Measurements from ENCODE around the gene NAPSA. TPM values are rescaled to one million over a fixed set of nuclear protein-coding genes. Genes with fewer than 3 reads are reported as not detected.

The NAPSA gene
- total and polyA plus RNA-seq, 9 of the 15 experiments (the other 6 are each of a cell fraction or from before 2014, with no cell fraction given): 0.25 to 1.9 (median 0.69) TPM

DNA sequence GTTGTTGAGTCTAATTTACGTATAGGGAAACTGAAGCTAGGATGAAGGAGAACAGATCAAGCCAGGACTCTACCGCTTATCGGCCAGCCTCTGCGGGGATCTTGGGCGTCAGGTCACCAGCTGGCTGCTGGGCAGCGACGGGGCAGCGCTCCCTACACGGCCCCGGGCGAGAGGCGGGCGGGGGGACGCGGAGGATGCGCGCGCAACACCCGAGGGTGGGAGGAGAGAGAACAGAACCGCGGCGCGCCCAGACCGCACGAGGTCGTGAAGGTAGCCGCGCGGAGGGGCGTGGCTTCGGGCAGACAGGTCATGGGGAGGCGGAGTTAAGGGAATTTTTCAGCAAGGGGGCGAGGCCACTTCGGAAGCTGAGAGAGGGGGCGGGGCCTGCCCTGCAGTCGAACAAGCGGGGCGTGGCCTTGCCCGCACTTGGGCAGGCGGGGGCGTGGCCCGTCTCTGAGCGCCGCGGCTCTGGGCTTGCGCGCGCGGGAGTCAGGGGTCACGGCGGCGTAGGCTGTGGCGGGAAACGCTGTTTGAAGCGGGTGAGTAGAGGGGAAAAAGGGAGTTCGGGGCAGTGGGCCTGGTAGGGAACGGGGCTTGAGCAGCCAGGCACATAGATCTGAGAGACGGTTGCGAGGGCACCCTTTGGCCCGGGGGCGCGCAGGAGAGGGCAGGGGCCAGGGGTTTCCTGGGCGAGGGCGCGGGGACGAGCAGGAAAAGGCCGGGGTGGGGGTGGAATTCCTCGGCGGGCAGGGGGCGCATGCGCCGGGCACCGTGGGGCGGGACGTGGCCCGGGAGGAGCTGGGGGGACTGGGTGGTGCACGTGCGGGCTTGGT is 18.6 kb upstream of the NAPSA start, which contains the start of gene POLD1 (continued):
- TF ChIP-seq, protein P1, sequence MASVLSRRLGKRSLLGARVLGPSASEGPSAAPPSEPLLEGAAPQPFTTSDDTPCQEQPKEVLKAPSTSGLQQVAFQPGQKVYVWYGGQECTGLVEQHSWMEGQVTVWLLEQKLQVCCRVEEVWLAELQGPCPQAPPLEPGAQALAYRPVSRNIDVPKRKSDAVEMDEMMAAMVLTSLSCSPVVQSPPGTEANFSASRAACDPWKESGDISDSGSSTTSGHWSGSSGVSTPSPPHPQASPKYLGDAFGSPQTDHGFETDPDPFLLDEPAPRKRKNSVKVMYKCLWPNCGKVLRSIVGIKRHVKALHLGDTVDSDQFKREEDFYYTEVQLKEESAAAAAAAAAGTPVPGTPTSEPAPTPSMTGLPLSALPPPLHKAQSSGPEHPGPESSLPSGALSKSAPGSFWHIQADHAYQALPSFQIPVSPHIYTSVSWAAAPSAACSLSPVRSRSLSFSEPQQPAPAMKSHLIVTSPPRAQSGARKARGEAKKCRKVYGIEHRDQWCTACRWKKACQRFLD (CRISPR knock-in tag; IDR thresholded peaks at IDR 0.05): no peak
- TF ChIP-seq ZNF134 (CRISPR knock-in tag; conservative IDR thresholded peaks at IDR 0.05): no peak
- no peak for TF ChIP-seq PCBP2 (IDR thresholded peaks at IDR 0.05; ENCODE audit: low read depth, low read length, poor library complexity, severe bottlenecking)
- no peak for TF ChIP-seq FOXJ3 (CRISPR knock-in tag; IDR thresholded peaks at IDR 0.05)
- no peak for TF ChIP-seq KAT2B (IDR thresholded peaks at IDR 0.05; ENCODE audit: low read depth, low read length)
- TF ChIP-seq, protein P2, sequence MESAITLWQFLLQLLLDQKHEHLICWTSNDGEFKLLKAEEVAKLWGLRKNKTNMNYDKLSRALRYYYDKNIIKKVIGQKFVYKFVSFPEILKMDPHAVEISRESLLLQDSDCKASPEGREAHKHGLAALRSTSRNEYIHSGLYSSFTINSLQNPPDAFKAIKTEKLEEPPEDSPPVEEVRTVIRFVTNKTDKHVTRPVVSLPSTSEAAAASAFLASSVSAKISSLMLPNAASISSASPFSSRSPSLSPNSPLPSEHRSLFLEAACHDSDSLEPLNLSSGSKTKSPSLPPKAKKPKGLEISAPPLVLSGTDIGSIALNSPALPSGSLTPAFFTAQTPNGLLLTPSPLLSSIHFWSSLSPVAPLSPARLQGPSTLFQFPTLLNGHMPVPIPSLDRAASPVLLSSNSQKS (CRISPR knock-in tag; IDR thresholded peaks at IDR 0.05): 0 out of 2 replicates have a peak, but pooled peaks have one; percentile 24
- TF ChIP-seq NUFIP1 (IDR thresholded peaks at IDR 0.05; ENCODE audit: partially characterized antibody): no peak
- TF ChIP-seq FOS (IDR thresholded peaks at IDR 0.05; ENCODE audit: extremely low read depth, insufficient read length): no peak
- TF ChIP-seq ZNF324 (CRISPR knock-in tag; IDR thresholded peaks at IDR 0.05): no peak; the same call in 1 of the 2 replicates
- TF ChIP-seq, protein P3, sequence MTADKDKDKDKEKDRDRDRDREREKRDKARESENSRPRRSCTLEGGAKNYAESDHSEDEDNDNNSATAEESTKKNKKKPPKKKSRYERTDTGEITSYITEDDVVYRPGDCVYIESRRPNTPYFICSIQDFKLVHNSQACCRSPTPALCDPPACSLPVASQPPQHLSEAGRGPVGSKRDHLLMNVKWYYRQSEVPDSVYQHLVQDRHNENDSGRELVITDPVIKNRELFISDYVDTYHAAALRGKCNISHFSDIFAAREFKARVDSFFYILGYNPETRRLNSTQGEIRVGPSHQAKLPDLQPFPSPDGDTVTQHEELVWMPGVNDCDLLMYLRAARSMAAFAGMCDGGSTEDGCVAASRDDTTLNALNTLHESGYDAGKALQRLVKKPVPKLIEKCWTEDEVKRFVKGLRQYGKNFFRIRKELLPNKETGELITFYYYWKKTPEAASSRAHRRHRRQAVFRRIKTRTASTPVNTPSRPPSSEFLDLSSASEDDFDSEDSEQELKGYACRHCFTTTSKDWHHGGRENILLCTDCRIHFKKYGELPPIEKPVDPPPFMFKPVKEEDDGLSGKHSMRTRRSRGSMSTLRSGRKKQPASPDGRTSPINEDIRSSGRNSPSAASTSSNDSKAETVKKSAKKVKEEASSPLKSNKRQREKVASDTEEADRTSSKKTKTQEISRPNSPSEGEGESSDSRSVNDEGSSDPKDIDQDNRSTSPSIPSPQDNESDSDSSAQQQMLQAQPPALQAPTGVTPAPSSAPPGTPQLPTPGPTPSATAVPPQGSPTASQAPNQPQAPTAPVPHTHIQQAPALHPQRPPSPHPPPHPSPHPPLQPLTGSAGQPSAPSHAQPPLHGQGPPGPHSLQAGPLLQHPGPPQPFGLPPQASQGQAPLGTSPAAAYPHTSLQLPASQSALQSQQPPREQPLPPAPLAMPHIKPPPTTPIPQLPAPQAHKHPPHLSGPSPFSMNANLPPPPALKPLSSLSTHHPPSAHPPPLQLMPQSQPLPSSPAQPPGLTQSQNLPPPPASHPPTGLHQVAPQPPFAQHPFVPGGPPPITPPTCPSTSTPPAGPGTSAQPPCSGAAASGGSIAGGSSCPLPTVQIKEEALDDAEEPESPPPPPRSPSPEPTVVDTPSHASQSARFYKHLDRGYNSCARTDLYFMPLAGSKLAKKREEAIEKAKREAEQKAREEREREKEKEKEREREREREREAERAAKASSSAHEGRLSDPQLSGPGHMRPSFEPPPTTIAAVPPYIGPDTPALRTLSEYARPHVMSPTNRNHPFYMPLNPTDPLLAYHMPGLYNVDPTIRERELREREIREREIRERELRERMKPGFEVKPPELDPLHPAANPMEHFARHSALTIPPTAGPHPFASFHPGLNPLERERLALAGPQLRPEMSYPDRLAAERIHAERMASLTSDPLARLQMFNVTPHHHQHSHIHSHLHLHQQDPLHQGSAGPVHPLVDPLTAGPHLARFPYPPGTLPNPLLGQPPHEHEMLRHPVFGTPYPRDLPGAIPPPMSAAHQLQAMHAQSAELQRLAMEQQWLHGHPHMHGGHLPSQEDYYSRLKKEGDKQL (CRISPR knock-in tag; IDR thresholded peaks at IDR 0.05; ENCODE audit: borderline replicate concordance): no peak

Data from K562 (cell line).